Endothelial cell of umbilical vein (primary cell): ENCODE measurements around the gene FAM222B. TPM values are rescaled to one million over a fixed set of nuclear protein-coding genes. Genes with fewer than 3 reads are reported as not detected.

Experiments used
- BruUV-seq: library from RNA; stranded (reverse); fragments of 400-500 nt; replicated peaks from 2 replicates; lab custom pipeline; 2021; lab: Mats Ljungman, UMichigan
- CTCF ChIA-PET: fragments of 300-600, 350-600 bp; sonication (Branson Sonifier 250); formaldehyde crosslinking; loops from one replicate; lab custom pipeline; 2021; ENCODE audit warnings: antibody characterized with exemption, inconsistent platforms; lab: Charles Lee
- POLR2A ChIA-PET: fragments of 300-600, 350-600 bp; sonication (Branson Sonifier 250); formaldehyde crosslinking; loops from one replicate; lab custom pipeline; 2021; ENCODE audit warnings: antibody characterized with exemption, inconsistent platforms; lab: Charles Lee
- DNase-seq: peaks from one replicate; pipeline ENCODE4 v3.0.0-alpha.2; 2011; ENCODE audit warnings: low read depth, low spot score
- FAIRE-seq: peaks from 2 replicates; lab custom pipeline; 2011; peaks lifted over from hg19 to GRCh38; lab: Jason Lieb, UNC
- H2AFZ ChIP-seq: 2 replicates; pipeline ENCODE4 v1.6.0; 2012; ENCODE audit warnings: low read depth, low read length, control low read depth, inconsistent platforms
- H3K27ac ChIP-seq: 2 replicates; pipeline ENCODE4 v1.5.1; 2011; ENCODE audit warnings: low read depth, mild to moderate bottlenecking, control low read depth, low read length, moderate library complexity; ENCODE audit not compliant: insufficient read depth
- H3K27me3 ChIP-seq, 2 experiments: 2 replicates each; pipeline versions ENCODE4 v1.6.0 to v1.6.1; 2011; ENCODE audit warnings: low read length in 2 of 2, mixed read lengths in 1 of 2; ENCODE audit not compliant: control insufficient read depth in 2 of 2, insufficient read depth in 2 of 2
- H3K36me3 ChIP-seq, 2 experiments: 2 replicates in 1 of 2; 3 replicates in 1 of 2; pipeline ENCODE4 v1.5.1; 2011; ENCODE audit warnings: low read length in 2 of 2, mild to moderate bottlenecking in 1 of 2, moderate library complexity in 1 of 2; ENCODE audit not compliant: control insufficient read depth in 2 of 2, insufficient read depth in 2 of 2; ENCODE audit errors: extremely low read depth in 1 of 2
- H3K4me1 ChIP-seq: 3 replicates; pipeline ENCODE4 v1.5.1; 2011; ENCODE audit warnings: mild to moderate bottlenecking, low read length; ENCODE audit not compliant: control insufficient read depth, insufficient read depth; ENCODE audit errors: extremely low read depth
- H3K4me2 ChIP-seq: 2 replicates; pipeline ENCODE4 v1.6.1; 2011; ENCODE audit warnings: low read length, control low read depth, mixed read lengths; ENCODE audit not compliant: insufficient read depth
- H3K4me3 ChIP-seq, 3 experiments: fragments of 200-600 bp in 1 of 3; sonication (generic), shearing (Covaris generic) in 1 of 3; replicated peaks in 1 of 3; 2 replicates each; pipeline ENCODE4 v1.5.1; 2011 to 2016; ENCODE audit warnings: control low read depth in 3 of 3, low read length in 3 of 3, mild to moderate bottlenecking in 2 of 3, inconsistent platforms in 1 of 3, low read depth in 1 of 3, moderate library complexity in 1 of 3; ENCODE audit not compliant: insufficient read depth in 1 of 3
- H3K79me2 ChIP-seq: 2 replicates; pipeline ENCODE4 v1.6.0; 2012; ENCODE audit warnings: low read length, inconsistent platforms; ENCODE audit not compliant: control insufficient read depth, insufficient read depth
- H3K9ac ChIP-seq: replicated peaks from 2 replicates; pipeline ENCODE3; 2011; ENCODE audit warnings: low read length, control low read depth; ENCODE audit not compliant: insufficient read depth; ENCODE audit errors: extremely low read depth
- H3K9me1 ChIP-seq: replicated peaks from 3 replicates; pipeline ENCODE4 v1.6.0; 2011; ENCODE audit warnings: mild to moderate bottlenecking, low read length; ENCODE audit not compliant: control insufficient read depth, insufficient read depth; ENCODE audit errors: extremely low read depth
- H3K9me3 ChIP-seq: replicated peaks from 2 replicates; pipeline ENCODE4 v1.5.1; 2012; ENCODE audit warnings: low read length, inconsistent platforms; ENCODE audit not compliant: control insufficient read depth, insufficient read depth
- H4K20me1 ChIP-seq: replicated peaks from 2 replicates; pipeline ENCODE3; 2011; ENCODE audit warnings: mild to moderate bottlenecking, low read length; ENCODE audit not compliant: control insufficient read depth, insufficient read depth; ENCODE audit errors: extremely low read depth
- EZH2 ChIP-seq: IDR thresholded peaks from 2 replicates; pipeline ENCODE4 v1.6.1; 2012; ENCODE audit warnings: borderline replicate concordance, low read depth, mild to moderate bottlenecking, moderate library complexity, low read length, inconsistent platforms; ENCODE audit not compliant: severe bottlenecking
- FOS ChIP-seq: IDR thresholded peaks from 2 replicates; pipeline ENCODE4 v1.6.1; 2011; ENCODE audit warnings: mild to moderate bottlenecking, low read length, moderate library complexity, borderline replicate concordance; ENCODE audit not compliant: insufficient read depth
- GATA2 ChIP-seq: IDR thresholded peaks from 2 replicates; pipeline ENCODE4 v1.7.0; 2011; ENCODE audit warnings: low read depth, mild to moderate bottlenecking, moderate library complexity, mixed read lengths, low read length; ENCODE audit not compliant: insufficient read length, insufficient read depth
- JUN ChIP-seq: IDR thresholded peaks from 2 replicates; pipeline ENCODE4 v1.6.1; 2011; ENCODE audit warnings: borderline replicate concordance, low read depth; ENCODE audit not compliant: insufficient read length, insufficient read depth
- MAX ChIP-seq: IDR thresholded peaks from 2 replicates; pipeline ENCODE4 v1.6.1; 2011; ENCODE audit not compliant: insufficient read depth, insufficient read length
- MYC ChIP-seq: IDR thresholded peaks from one replicate; pipeline ENCODE4 v1.6.1; 2011; ENCODE audit warnings: mild to moderate bottlenecking, low read depth, low read length
- POLR2A ChIP-seq: IDR thresholded peaks from 2 replicates; pipeline ENCODE4 v1.6.1; 2012; ENCODE audit warnings: low read depth, mild to moderate bottlenecking, control low read depth, low read length
- POLR2AphosphoS5 ChIP-seq: IDR thresholded peaks from 2 replicates; pipeline ENCODE4 v1.6.1; 2012; ENCODE audit warnings: low read depth, mild to moderate bottlenecking, control low read depth, low read length, moderate library complexity; ENCODE audit not compliant: insufficient read depth
- dilution Hi-C: fragments of 300-500 bp; cut with MboI; formaldehyde crosslinking; loops from one replicate; pipeline ENCODE4 v1.15.0; 2019; ENCODE audit warnings: low sequenced_read_pairs; ENCODE audit not compliant: extremely low pct_ligation_motif_present
- intact Hi-C: fragments of 100-400 bp; cut with micrococcal nuclease; formaldehyde crosslinking; loops from one replicate; pipeline ENCODE4 v1.10.0; 2022
- polyA plus RNA-seq, 4 experiments: library from polyadenylated mRNA; depleted of rRNA in 3 of 4; stranded (reverse) in 3 of 4; unstranded in 1 of 4; fragments of >200 nt; gene quantifications; 2 replicates each; pipeline versions ENCODE4 v1.2.1 to v1.2.3, GENCODE V29; 2011 to 2012; ENCODE audit warnings: missing spikeins in 1 of 4
- total RNA-seq: library from RNA; stranded (reverse); gene quantifications from 2 replicates; pipeline ENCODE4 v1.2.3, GENCODE V29; 2021
- TF ChIP-seq, protein P1 (sequence below), 2 donors: IDR thresholded peaks; 1 replicate in 1 of 2; 2 replicates in 1 of 2; pipeline ENCODE4 v1.5.1; 2011; ENCODE audit warnings: low read length in 2 of 2, mild to moderate bottlenecking in 2 of 2, moderate library complexity in 2 of 2, control low read depth in 1 of 2, inconsistent platforms in 1 of 2, low read depth in 1 of 2; ENCODE audit not compliant: insufficient read depth in 1 of 2; ENCODE audit errors: extremely low read depth in 1 of 2

FAM222B gene
- total and polyA plus RNA-seq, 2 donors (not counting 3 experiments of a cell fraction or from before 2014, with no cell fraction given) = 21.1 to 30.6 TPM

GRCh38 chr17:28726627-28727491, 115.7 kb downstream of the FAM222B start:
- peak overlapping the region; percentile 53 for H3K9ac ChIP-seq
- DNase-seq = peak; percentile 95
- intact Hi-C loops (loop anchor here (1.0 to 2.0 kb wide), 6 partner anchors 23 to 225 kb away; partner anchors contain the start of gene DHRS13), dilution Hi-C loops (no loop called here)
- H3K9me3 ChIP-seq = no peaks in the 10 kb centered on the region
- no peaks in the 10 kb centered on the region for H4K20me1 ChIP-seq
- H3K9me1 ChIP-seq = no peaks in the 10 kb centered on the region
- peak overlapping the region; percentile 29 to 57 (median 41) for H3K4me3 ChIP-seq
- H3K27me3 ChIP-seq = no peaks in the 10 kb centered on the region
- CTCF ChIA-PET = interaction anchor here (0.6 to 13.7 kb wide), 41 partner anchors 8 to 397 kb away, joined by 3 to 602 read pairs (median 7); partner anchors contain the start of genes ERAL1, FAM222B, FLOT2 and PHF12
- peak overlapping the region; percentile 68 for H3K4me2 ChIP-seq
- H3K36me3 ChIP-seq = peaks cover 15 to 19% of the 10 kb centered on the region in 2 experiments
- peaks cover 17% of the 10 kb centered on the region for H3K79me2 ChIP-seq
- BruUV-seq = no TSS peak
- peak overlapping the region; percentile 84 for H2AFZ ChIP-seq
- FAIRE-seq = peak; percentile 91
- POLR2A ChIA-PET = interaction anchor here (0.7 to 4.7 kb wide), 5 partner anchors 16 to 226 kb away, joined by 3 to 45 read pairs (median 7); no protein-coding TSS in a partner anchor
- peaks cover 34% of the 10 kb centered on the region for H3K4me1 ChIP-seq
- TF ChIP-seq, protein P1, sequence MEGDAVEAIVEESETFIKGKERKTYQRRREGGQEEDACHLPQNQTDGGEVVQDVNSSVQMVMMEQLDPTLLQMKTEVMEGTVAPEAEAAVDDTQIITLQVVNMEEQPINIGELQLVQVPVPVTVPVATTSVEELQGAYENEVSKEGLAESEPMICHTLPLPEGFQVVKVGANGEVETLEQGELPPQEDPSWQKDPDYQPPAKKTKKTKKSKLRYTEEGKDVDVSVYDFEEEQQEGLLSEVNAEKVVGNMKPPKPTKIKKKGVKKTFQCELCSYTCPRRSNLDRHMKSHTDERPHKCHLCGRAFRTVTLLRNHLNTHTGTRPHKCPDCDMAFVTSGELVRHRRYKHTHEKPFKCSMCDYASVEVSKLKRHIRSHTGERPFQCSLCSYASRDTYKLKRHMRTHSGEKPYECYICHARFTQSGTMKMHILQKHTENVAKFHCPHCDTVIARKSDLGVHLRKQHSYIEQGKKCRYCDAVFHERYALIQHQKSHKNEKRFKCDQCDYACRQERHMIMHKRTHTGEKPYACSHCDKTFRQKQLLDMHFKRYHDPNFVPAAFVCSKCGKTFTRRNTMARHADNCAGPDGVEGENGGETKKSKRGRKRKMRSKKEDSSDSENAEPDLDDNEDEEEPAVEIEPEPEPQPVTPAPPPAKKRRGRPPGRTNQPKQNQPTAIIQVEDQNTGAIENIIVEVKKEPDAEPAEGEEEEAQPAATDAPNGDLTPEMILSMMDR (IDR thresholded peaks at IDR 0.05; ENCODE audit: extremely low read depth in 1 of 2, insufficient read depth in 1 of 2, low read depth in 1 of 2, low read length in 2 of 2) = peak; percentile 98 to 99
- no peak for TF ChIP-seq JUN
- no peak for TF ChIP-seq MYC
- TF ChIP-seq GATA2 = no peak
- TF ChIP-seq POLR2AphosphoS5 = peak; percentile 32
- no peak for TF ChIP-seq FOS
- TF ChIP-seq MAX = no peak
- TF ChIP-seq EZH2 = no peak
- no peak for TF ChIP-seq POLR2A
- no peak overlapping the region for H3K27ac ChIP-seq
